GM23248 (cell line): ENCODE results near the gene LPCAT2.

Experiments used
- EZH2 ChIP-seq: fragments of 200-600 bp; sonication (generic); IDR thresholded peaks from 2 replicates; pipeline ENCODE4 v1.6.1; 2018; ENCODE audit warnings: antibody characterized with exemption, mild to moderate bottlenecking; ENCODE audit not compliant: insufficient read depth, poor library complexity, severe bottlenecking
- EZH2phosphoT487 ChIP-seq: fragments of 200-600 bp; sonication (generic); IDR thresholded peaks from 2 replicates; pipeline ENCODE4 v1.6.1; 2018; ENCODE audit warnings: antibody characterized with exemption, moderate library complexity, mild to moderate bottlenecking, low read depth; ENCODE audit not compliant: insufficient read depth

GRCh38 chr16:55588799-55589198 is 79.9 kb downstream of the LPCAT2 start:
- TF ChIP-seq EZH2 (no peak), EZH2phosphoT487 (no peak)
